ENCODE results near the gene COL8A1. TPM values are rescaled to one million over a fixed set of nuclear protein-coding genes. Genes with fewer than 3 reads are reported as not detected.

Gene COL8A1
- total RNA-seq, 2 experiments from 2014 or later, result not detected

DNA sequence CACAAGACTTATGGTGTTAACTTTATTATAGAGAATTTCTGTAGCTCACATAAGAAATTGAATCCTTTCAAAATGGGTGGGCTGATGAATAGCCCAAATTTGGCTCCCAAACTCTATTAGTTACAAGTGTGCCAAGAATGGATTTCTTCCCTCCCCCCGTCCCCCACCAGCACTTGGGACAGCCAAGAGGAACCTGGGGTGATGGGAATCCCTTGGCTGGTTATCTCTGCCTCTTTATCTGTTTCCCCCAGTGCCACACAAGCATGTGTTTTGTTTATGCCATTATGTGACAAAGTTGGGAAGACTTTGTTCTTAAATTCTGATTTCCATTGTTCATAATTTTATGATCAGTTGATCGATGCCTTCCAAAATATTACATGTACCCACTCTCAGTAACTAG, 207.6 kb downstream of the COL8A1 start:
- intact Hi-C loops (cut with DNase I, micrococcal nuclease), result no loop called here
- H3K4me1 Mint-ChIP-seq (ENCODE audit: low read depth), result peaks cover 6% of the 10 kb centered on the region
- Histone ChIP-seq H3K27me3 (ENCODE audit: control insufficient read depth in 1 of 2, insufficient read depth in 2 of 2, low read length in 2 of 2) (no peaks in the 10 kb centered on the region), H3K4me3 (ENCODE audit: low read length) (no peak overlapping the region), H3K9me3 (ENCODE audit: control insufficient read depth in 1 of 2, insufficient read depth in 1 of 2, low read length in 2 of 2) (no peaks in the 10 kb centered on the region), H3K27ac (ENCODE audit: low read depth in 1 of 2, low read length in 2 of 2) (no peak overlapping the region), H3K36me3 (ENCODE audit: insufficient read depth, low read length) (no peaks in the 10 kb centered on the region), H3K4me1 (ENCODE audit: insufficient read depth, low read length) (no peaks in the 10 kb centered on the region)
- DNase-seq (no peak), ATAC-seq (ENCODE audit: poor library complexity) (no peak)
- H3K9me3 Mint-ChIP-seq, result no peaks in the 10 kb centered on the region
- H3K36me3 Mint-ChIP-seq (ENCODE audit: low read depth), result no peaks in the 10 kb centered on the region
- POLR2A ChIA-PET, result no interaction called here
- no peak overlapping the region for H3K4me3 Mint-ChIP-seq
- no peaks in the 10 kb centered on the region for H3K27me3 Mint-ChIP-seq
- CTCF ChIA-PET, result interaction anchor here (1.2 kb wide), 1 partner anchor 223 kb away, joined by 3 read pairs; no protein-coding TSS in a partner anchor
- TF ChIP-seq, protein P1, sequence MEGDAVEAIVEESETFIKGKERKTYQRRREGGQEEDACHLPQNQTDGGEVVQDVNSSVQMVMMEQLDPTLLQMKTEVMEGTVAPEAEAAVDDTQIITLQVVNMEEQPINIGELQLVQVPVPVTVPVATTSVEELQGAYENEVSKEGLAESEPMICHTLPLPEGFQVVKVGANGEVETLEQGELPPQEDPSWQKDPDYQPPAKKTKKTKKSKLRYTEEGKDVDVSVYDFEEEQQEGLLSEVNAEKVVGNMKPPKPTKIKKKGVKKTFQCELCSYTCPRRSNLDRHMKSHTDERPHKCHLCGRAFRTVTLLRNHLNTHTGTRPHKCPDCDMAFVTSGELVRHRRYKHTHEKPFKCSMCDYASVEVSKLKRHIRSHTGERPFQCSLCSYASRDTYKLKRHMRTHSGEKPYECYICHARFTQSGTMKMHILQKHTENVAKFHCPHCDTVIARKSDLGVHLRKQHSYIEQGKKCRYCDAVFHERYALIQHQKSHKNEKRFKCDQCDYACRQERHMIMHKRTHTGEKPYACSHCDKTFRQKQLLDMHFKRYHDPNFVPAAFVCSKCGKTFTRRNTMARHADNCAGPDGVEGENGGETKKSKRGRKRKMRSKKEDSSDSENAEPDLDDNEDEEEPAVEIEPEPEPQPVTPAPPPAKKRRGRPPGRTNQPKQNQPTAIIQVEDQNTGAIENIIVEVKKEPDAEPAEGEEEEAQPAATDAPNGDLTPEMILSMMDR (IDR thresholded peaks at IDR 0.05), result no peak
- H3K27ac Mint-ChIP-seq, result no peak overlapping the region

DNA sequence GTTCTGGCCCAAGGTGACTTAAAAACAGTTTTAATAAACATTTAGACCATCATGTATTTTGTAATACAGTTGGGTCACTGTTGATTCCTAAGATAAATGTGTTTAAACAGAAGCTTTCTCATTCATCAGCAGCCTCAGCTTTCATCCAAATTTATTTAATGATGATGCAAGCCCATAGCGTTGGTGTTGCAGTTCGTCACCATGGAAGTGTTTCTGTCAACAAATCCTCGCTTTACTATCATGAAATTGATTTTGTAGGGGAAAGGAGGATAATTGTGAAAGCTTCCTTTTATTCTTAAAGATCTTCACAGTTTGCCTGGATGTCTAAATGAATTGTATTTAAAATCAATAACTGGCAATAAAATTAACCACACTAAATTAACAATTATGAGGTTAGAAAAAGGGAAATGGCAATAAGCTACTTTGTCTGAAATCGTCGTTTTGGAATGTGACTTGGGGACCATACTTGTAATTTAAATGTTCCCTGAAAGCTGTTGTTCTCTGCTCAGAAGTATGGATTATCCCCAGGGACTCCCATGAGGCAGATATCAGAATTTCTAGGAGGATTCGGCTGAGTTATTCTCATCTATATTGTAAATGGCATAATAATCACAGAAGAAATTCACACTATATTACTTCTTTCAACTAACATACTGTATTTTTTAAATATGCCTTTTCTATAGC, 208.2 kb downstream of the COL8A1 start:
- ATAC-seq (ENCODE audit: poor library complexity) (no peak), DNase-seq (no peak)
- no peak overlapping the region for H3K27ac Mint-ChIP-seq
- no peaks in the 10 kb centered on the region for H3K27me3 Mint-ChIP-seq
- H3K27ac ChIP-seq (ENCODE audit: low read depth in 1 of 2, low read length in 2 of 2), result no peak overlapping the region
- ChIA-PET CTCF (interaction anchor here (0.6 to 1.3 kb wide), 3 partner anchors 15 to 222 kb away, joined by 3 to 7 read pairs (median 3); no protein-coding TSS in a partner anchor), POLR2A (no interaction called here)
- H3K4me1 Mint-ChIP-seq (ENCODE audit: low read depth), result peaks cover 6% of the 10 kb centered on the region
- H3K9me3 ChIP-seq (ENCODE audit: control insufficient read depth in 1 of 2, insufficient read depth in 1 of 2, low read length in 2 of 2), result no peaks in the 10 kb centered on the region
- TF ChIP-seq, protein P1 (IDR thresholded peaks at IDR 0.05), result no peak
- no peaks in the 10 kb centered on the region for H3K36me3 Mint-ChIP-seq (ENCODE audit: low read depth)
- no peaks in the 10 kb centered on the region for H3K36me3 ChIP-seq (ENCODE audit: insufficient read depth, low read length)
- H3K9me3 Mint-ChIP-seq, result no peaks in the 10 kb centered on the region
- no peaks in the 10 kb centered on the region for H3K4me1 ChIP-seq (ENCODE audit: insufficient read depth, low read length)
- no peak overlapping the region for H3K4me3 ChIP-seq (ENCODE audit: low read length)
- H3K4me3 Mint-ChIP-seq, result no peak overlapping the region
- H3K27me3 ChIP-seq (ENCODE audit: control insufficient read depth in 1 of 2, insufficient read depth in 2 of 2, low read length in 2 of 2), result no peaks in the 10 kb centered on the region
- intact Hi-C loops (cut with DNase I, micrococcal nuclease), result no loop called here

DNA sequence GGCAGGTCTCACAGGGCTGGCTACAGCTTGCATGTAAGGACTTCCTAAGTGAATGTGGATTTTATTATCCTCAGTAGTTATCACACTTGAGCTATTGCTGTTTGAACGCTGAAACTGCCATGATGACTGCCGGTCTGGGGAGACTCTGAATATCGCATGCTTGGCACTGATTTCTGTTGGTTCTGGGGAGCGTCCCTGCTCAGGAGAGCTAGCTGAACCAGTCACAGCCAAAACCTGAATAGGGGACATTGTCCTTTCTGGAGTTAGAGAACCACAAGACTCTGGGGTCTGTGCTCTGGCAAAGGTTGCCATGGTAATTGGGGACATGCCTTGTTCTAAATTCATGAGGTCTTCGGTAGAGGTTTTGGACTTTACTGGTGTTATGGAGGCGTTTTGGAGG, 210.0 kb downstream of the COL8A1 start:
- no peak for ATAC-seq (ENCODE audit: poor library complexity)
- Mint-ChIP-seq H3K4me1 (ENCODE audit: low read depth) (peaks cover 6% of the 10 kb centered on the region), H3K9me3 (no peaks in the 10 kb centered on the region), H3K27ac (no peak overlapping the region), H3K27me3 (no peaks in the 10 kb centered on the region), H3K4me3 (no peak overlapping the region), H3K36me3 (ENCODE audit: low read depth) (no peaks in the 10 kb centered on the region)
- Histone ChIP-seq H3K27me3 (ENCODE audit: control insufficient read depth in 1 of 2, insufficient read depth in 2 of 2, low read length in 2 of 2) (no peaks in the 10 kb centered on the region), H3K4me3 (ENCODE audit: low read length) (no peak overlapping the region), H3K9me3 (ENCODE audit: control insufficient read depth in 1 of 2, insufficient read depth in 1 of 2, low read length in 2 of 2) (no peaks in the 10 kb centered on the region), H3K27ac (ENCODE audit: low read depth in 1 of 2, low read length in 2 of 2) (no peak overlapping the region), H3K4me1 (ENCODE audit: insufficient read depth, low read length) (no peaks in the 10 kb centered on the region), H3K36me3 (ENCODE audit: insufficient read depth, low read length) (no peaks in the 10 kb centered on the region)
- no peak for DNase-seq
- ChIA-PET CTCF (no interaction called here), POLR2A (no interaction called here)
- TF ChIP-seq, protein P1 (IDR thresholded peaks at IDR 0.05), result no peak
- intact Hi-C loops (cut with DNase I, micrococcal nuclease), result no loop called here

Other genes starting within 250 kb of the COL8A1 start
- gene CMSS1, start 179.3 kb downstream of the COL8A1 start, total RNA-seq, result 10 to 100 TPM; 12.2 TPM

All from CD4-positive, alpha-beta T cell (primary cell).